SHP77 treated with DMSO at 0.1 percent for 48 hours (cell line): ENCODE results near the gene SMIM41.
"Not testable (repeated sequence)": the region's sequence is repeated elsewhere in the genome, so short reads cannot be mapped to it uniquely, and the experiment has no call there.

Experiments used
- DNase-seq: peaks from one replicate; lab custom pipeline; 2025; lab: John Stamatoyannopoulos, UW

SMIM41 gene

GRCh38 chr12:52085682-52086180, 6.2 kb downstream of the SMIM41 start:
- no peak for DNase-seq

GRCh38 chr12:52086366-52086765, 6.9 kb downstream of the SMIM41 start:
- DNase-seq: no peak

GRCh38 chr12:52086944-52087835, 7.7 kb downstream of the SMIM41 start:
- DNase-seq: no peak

- no peak for DNase-seq
Measured at GRCh38 chr12:52087961-52088820, 8.7 kb downstream of the SMIM41 start.

GRCh38 chr12:52089491-52089890, 10.0 kb downstream of the SMIM41 start:
- no peak for DNase-seq

GRCh38 chr12:52090291-52090690, 10.8 kb downstream of the SMIM41 start:
- no peak for DNase-seq

GRCh38 chr12:52091061-52091460, 11.6 kb downstream of the SMIM41 start:
- no peak for DNase-seq

- no peak for DNase-seq
Measured at GRCh38 chr12:52091869-52092268, 12.4 kb downstream of the SMIM41 start.

GRCh38 chr12:52093346-52093745, 13.8 kb downstream of the SMIM41 start:
- no peak for DNase-seq

- no peak for DNase-seq
Measured at GRCh38 chr12:52096332-52097044, 17.0 kb downstream of the SMIM41 start.

- DNase-seq: no peak
Measured at GRCh38 chr12:52097045-52097666, 17.7 kb downstream of the SMIM41 start.

GRCh38 chr12:52104431-52105089, 25.1 kb downstream of the SMIM41 start:
- not testable (repeated sequence) for DNase-seq

- not testable (repeated sequence) for DNase-seq
Measured at GRCh38 chr12:52116222-52117125, 37.0 kb downstream of the SMIM41 start.

GRCh38 chr12:52117806-52118475, 38.4 kb downstream of the SMIM41 start:
- DNase-seq: peak; percentile 18

GRCh38 chr12:52119398-52120254, 40.1 kb downstream of the SMIM41 start:
- DNase-seq: peak; percentile 60

- DNase-seq: no peak
Measured at GRCh38 chr12:52120951-52121823, 41.7 kb downstream of the SMIM41 start.

GRCh38 chr12:52121824-52122539, 42.5 kb downstream of the SMIM41 start:
- DNase-seq: peak; percentile 21
